GM19372 (cell line): ENCODE measurements around the gene GLG1.

Experiments used
- ATAC-seq: cut with Tn5 transposase; IDR thresholded peaks from one replicate; pipeline ENCODE4 v1.9.1; 2021; ENCODE audit warnings: mild to moderate bottlenecking, low read depth, moderate library complexity; ENCODE audit not compliant: unreplicated experiment

The GLG1 gene

DNA sequence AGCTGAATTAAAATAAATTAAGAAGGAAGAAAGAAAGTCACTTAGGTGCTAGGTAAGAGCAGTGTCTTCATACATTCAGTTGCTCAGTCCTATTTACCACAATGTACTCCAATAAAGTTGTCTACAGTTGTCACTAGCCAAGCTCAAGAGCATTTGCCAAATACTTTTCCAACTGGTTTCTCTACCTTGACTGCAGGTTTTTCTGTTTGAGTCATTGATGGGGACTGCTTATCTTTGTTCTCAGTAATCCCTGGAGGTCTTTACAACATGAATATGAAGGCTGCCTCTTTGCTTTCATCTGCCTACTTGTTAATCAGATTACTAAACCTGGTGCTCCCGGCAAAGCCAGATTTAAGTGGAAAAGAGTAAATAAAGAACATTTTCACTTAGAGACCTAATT lies 121.0 kb downstream of the GLG1 start:
- ATAC-seq, result no peak

GRCh38 chr16:74480150-74481029 lies 126.5 kb downstream of the GLG1 start:
- no peak for ATAC-seq

GRCh38 chr16:74477226-74477625 lies 129.7 kb downstream of the GLG1 start:
- ATAC-seq, result no peak

- no peak for ATAC-seq
These were observed 132.5 kb downstream of the GLG1 start for GRCh38 chr16:74474416-74474815.

DNA sequence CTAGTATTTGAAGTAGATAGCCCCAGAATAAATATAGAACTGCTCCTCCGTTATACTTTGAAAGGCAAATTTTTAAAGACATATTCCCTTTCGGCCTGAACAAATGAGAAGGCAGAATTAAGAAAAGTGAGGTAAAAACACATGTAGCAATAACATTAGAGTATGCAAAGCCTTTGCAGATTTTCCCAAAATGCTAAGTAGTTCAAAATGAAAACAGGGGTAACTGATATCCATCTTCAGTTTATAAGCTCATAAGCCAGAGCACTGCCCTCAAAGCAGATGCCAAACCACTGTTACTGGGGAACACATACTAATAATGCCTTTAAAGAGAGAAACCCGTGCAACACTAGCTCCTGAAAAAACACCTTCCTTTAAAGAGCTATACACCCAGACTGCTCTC lies 134.4 kb downstream of the GLG1 start:
- ATAC-seq, result no peak

DNA sequence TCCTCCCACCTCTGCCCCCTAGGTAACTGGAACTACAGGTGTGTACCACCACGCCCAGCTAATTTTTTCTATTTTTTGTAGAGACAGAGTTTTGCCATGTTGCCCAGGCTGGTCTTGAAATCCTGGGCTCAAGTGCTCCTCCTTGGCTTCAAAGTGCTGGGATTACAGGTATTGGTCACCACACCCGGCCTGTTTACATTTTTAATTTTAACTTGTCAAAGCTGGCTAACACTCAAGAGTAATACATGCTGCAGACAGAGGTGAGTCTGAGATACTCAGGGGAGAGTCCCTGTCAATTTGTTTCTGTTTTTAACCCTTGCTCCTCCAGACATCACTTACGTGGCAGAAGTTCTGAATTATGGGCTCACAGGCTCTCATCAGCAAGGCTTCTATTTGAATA lies 134.9 kb downstream of the GLG1 start:
- no peak for ATAC-seq

DNA sequence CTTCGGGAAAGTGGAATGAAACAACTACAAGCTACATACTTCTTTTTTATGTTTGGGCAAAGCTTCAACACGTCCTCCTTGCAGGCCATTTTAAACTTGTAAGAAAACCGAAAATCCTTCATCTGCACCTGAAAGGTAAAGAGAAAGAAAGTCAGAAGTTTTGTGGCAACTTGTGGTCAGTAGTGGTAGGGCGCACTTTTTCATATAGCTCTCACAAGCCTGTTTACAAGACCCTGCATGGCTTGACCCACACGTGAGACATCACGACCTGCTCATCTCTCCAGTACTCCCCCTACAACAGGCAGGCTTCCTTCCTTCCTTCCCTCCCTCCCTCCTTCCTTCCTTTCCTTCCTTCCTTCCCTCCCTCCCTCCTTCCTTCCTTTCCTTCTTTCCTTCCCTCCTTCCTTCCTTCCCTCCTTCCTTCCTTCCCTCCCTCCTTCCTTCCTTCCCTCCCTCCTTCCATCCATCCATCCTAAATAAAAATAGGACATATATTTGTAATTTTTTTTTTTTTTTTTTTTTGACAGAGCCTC lies 136.9 kb downstream of the GLG1 start:
- ATAC-seq, result no peak

- no peak for ATAC-seq
These were observed 137.9 kb downstream of the GLG1 start for GRCh38 chr16:74468807-74469525.

DNA sequence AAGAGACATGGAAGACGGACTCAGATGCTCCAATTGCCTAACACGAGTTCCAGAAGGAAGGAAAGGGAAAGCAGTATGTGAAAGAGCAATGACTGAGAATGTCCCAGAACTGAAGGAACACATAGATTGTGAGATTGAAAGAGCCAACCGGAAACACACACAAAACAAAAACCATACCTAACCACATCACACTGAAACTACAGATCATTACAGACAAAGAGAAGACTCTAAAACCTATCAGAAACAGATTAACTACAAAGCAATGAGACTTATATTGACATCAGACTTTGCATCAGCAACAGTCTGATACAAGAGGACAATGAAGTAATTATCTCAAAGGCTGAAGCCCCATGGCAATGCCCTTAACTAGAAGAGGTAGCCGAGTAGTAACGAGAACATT lies 140.0 kb downstream of the GLG1 start:
- ATAC-seq, result no peak

GRCh38 chr16:74465851-74466685 lies 140.8 kb downstream of the GLG1 start:
- ATAC-seq, result no peak

- no peak for ATAC-seq
These were observed 141.6 kb downstream of the GLG1 start for GRCh38 chr16:74465281-74465680.

DNA sequence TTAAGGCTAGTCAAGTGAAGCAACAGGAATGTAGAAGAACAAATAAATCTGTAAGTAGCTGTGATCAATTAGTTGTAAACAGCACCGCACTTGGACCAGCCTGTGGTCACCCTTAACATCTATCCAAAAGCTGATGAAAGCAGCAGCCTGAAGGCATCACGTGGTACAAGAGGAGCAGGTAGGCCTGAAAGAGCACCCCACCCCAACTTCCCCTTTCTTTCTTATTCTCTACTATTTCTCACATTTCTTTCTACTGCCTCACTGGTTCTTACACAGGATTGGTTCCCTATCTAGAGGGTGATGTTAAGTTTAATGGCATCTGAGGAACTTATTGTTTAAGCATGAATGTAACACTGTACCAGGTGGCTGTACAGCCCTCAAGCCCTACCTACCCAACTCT lies 143.0 kb downstream of the GLG1 start:
- peak; percentile 54 for ATAC-seq

DNA sequence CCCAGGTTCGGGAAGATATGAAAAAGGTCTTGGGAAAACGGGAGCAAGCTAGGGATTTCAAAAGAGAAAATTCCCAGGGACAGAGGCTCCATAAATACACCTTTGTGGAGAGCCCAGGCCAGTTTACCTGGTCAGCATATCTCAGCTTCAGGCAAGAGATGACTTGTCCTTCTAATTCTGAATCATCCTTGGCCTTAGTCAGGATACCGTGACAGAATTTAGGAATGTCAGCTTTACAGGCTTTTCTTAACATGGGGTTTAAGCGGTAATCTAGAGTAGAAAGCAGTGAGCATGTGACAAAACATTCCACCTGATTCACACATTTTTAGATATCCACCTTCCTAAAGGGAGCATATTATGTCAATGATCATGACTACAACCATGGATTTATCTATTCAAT lies 144.6 kb downstream of the GLG1 start:
- ATAC-seq, result no peak

DNA sequence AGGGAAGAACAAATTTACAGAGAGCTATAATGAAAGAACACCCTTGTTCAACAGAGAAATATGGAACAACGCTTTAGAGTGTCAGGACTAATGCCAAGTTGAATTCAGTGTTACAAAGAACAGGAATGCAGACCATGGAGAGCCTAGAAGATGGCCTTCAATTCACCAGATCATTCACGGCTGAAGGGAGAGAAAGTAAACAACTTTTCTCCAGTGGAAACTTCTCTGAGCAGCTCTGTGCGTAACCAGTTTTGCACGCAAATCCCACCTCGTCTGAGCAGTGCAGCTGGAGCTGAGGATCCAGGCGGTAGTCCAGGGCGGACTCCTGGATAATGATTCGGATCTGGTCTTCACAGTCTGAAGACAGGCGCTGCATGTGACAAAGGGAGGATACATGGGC lies 145.1 kb downstream of the GLG1 start:
- ATAC-seq, result no peak

- ATAC-seq, result no peak
These were observed 146.4 kb downstream of the GLG1 start for GRCh38 chr16:74460542-74460941.

GRCh38 chr16:74456290-74456625 lies 150.7 kb downstream of the GLG1 start:
- no peak for ATAC-seq

GRCh38 chr16:74455619-74456289 lies 151.2 kb downstream of the GLG1 start:
- ATAC-seq, result no peak

- no peak for ATAC-seq
These were observed 151.7 kb downstream of the GLG1 start for GRCh38 chr16:74455213-74455612.

DNA sequence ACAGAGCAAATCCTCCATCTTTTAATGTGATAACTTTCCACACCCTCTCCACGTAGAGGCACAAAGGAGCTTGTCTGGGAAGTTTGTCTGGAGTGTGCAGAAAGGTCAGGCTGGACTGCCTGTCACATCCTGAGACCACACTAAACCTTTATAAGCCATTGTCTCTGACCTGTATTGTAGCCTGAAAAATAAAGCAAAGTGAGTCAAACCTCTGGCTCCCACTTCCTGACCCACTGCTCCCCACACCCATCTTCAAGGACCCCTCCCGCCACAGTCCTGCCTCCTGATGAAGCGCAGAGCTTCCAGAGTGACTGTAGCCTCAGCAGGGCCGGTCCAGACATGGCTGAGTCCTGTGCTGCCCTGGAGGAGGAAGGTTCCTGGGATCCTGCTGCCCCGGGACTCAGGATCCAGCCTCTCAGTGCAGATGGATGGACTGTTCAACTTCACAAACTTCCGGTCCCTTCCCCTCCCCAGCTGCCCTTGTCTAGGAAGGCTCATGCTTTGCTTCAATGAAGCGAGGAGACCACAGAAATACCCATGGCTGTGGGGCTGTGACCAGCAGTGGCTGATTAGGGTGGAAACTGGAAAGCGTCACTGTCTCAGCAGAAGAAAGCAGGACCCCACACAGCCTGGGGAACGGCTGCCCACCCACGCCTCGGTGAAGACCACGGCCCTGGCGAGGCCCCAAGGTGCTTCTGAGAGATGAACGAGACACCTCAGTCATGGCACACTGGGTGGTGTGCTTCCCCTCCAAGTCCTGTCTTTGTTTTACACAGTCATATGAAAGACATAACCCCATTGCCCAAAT lies 154.8 kb downstream of the GLG1 start:
- peak; percentile 50 for ATAC-seq
